ENCODE measurements around the gene PTDSS2. TPM values are rescaled to one million over a fixed set of nuclear protein-coding genes. Genes with fewer than 3 reads are reported as not detected.
A peak's percentile ranks its signal among the peaks of the same experiment; 100 is the strongest.

Gene PTDSS2
- total and polyA plus RNA-seq, 2 of the 13 experiments (the other 11 are each of a cell fraction or from before 2014, with no cell fraction given) = 21.7 to 26.4 TPM

- no peak for TF ChIP-seq ZNF160 (CRISPR knock-in tag; IDR thresholded peaks at IDR 0.05)
- TF ChIP-seq ZNF766 (CRISPR knock-in tag; IDR thresholded peaks at IDR 0.05; ENCODE audit: borderline replicate concordance) = peak; percentile 85
- TF ChIP-seq ZNF574 (CRISPR knock-in tag; IDR thresholded peaks at IDR 0.05) = peak; percentile 66
- no peak for TF ChIP-seq E2F1 (CRISPR knock-in tag; IDR thresholded peaks at IDR 0.05)
- TF ChIP-seq ZNF3 (CRISPR knock-in tag; IDR thresholded peaks at IDR 0.05) = no peak
- no peak for TF ChIP-seq NPAS2 (CRISPR knock-in tag; IDR thresholded peaks at IDR 0.05; ENCODE audit: borderline replicate concordance)
- TF ChIP-seq HNRNPUL1 (IDR thresholded peaks at IDR 0.05; ENCODE audit: low read depth, low read length) = no peak
- TF ChIP-seq ZNF496 (CRISPR knock-in tag; IDR thresholded peaks at IDR 0.05; ENCODE audit: insufficient replicate concordance) = no peak
- TF ChIP-seq SRSF9 (IDR thresholded peaks at IDR 0.05; ENCODE audit: borderline replicate concordance, insufficient read depth, low read depth, low read length, poor library complexity, severe bottlenecking) = no peak
- TF ChIP-seq ZNF780A (CRISPR knock-in tag; IDR thresholded peaks at IDR 0.05) = 0 out of 2 replicates have a peak, but pooled peaks have one; percentile 2
- TF ChIP-seq SNAPC2 (CRISPR knock-in tag; IDR thresholded peaks at IDR 0.05) = 0 out of 2 replicates have a peak, but pooled peaks have one; percentile 50
- no peak for TF ChIP-seq ZNF414 (CRISPR knock-in tag; IDR thresholded peaks at IDR 0.05)
- TF ChIP-seq ZNF136 (CRISPR knock-in tag; IDR thresholded peaks at IDR 0.05; ENCODE audit: low read depth) = 0 out of 2 replicates have a peak, but pooled peaks have one; percentile 62
- no peak for TF ChIP-seq TBX3 (IDR thresholded peaks at IDR 0.05; ENCODE audit: borderline replicate concordance)
- 0 out of 2 replicates have a peak, but pooled peaks have one; percentile 48 for TF ChIP-seq TP53 (CRISPR knock-in tag; conservative IDR thresholded peaks at IDR 0.05)
- no peak for TF ChIP-seq ZNF576 (CRISPR knock-in tag; IDR thresholded peaks at IDR 0.05)
- no peak for TF ChIP-seq SMARCC2 (IDR thresholded peaks at IDR 0.05)
- TF ChIP-seq ZNF614 (CRISPR knock-in tag; IDR thresholded peaks at IDR 0.05; ENCODE audit: borderline replicate concordance) = no peak
- no peak for TF ChIP-seq ZKSCAN8 (CRISPR knock-in tag; IDR thresholded peaks at IDR 0.05; ENCODE audit: borderline replicate concordance)
- no peak for TF ChIP-seq SIN3B (IDR thresholded peaks at IDR 0.05; ENCODE audit: low read length)
- no peak for TF ChIP-seq ZNF282 (IDR thresholded peaks at IDR 0.05; ENCODE audit: partially characterized antibody)
- no peak for TF ChIP-seq ZBTB1 (CRISPR knock-in tag; IDR thresholded peaks at IDR 0.05; ENCODE audit: borderline replicate concordance)
- no peak for TF ChIP-seq ZNF792 (CRISPR knock-in tag; IDR thresholded peaks at IDR 0.05)
- no peak for TF ChIP-seq TBP (CRISPR knock-in tag; IDR thresholded peaks at IDR 0.05)
- TF ChIP-seq HOXA9 (CRISPR knock-in tag; IDR thresholded peaks at IDR 0.05; ENCODE audit: borderline replicate concordance) = no peak
- no peak for TF ChIP-seq ZNF577 (CRISPR knock-in tag; IDR thresholded peaks at IDR 0.05; ENCODE audit: borderline replicate concordance, low read depth)
- TF ChIP-seq NR2F2 (IDR thresholded peaks at IDR 0.05; ENCODE audit: borderline replicate concordance, low read depth) = no peak
Observed at GRCh38 chr11:506238-506994, 56.3 kb downstream of the PTDSS2 start (continued).
